ENCODE results near the gene MOGAT1.

DNA sequence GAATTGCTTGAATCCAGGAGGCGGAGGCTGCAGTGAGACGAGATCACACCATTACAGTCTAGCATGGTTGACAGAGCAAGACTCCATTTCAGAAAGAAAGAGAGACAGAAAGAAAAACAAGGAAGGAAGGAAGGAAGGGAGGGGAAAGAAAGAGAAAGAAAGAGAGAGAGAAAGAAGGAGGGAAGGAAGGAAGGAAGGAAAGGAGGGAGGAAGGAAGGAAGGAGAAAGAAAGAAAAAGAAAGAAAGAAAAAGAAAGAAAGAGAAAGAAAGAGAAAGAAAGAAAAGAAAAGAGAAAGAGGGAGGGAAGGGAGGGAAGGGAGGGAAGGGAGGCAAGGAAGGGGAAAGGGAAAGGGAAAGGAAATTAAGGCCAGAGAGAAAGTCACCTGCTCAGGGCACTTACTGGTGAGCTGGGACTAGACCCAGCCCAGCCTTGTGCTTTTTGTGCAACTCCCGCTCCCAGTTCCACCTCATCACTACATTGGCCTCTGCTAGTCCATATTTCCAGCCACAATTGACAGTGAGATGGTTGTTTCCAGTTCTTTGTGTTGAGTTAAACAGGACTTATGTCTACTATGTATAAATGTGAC lies 35.7 kb downstream of the MOGAT1 start:
- TF ChIP-seq, protein P1, sequence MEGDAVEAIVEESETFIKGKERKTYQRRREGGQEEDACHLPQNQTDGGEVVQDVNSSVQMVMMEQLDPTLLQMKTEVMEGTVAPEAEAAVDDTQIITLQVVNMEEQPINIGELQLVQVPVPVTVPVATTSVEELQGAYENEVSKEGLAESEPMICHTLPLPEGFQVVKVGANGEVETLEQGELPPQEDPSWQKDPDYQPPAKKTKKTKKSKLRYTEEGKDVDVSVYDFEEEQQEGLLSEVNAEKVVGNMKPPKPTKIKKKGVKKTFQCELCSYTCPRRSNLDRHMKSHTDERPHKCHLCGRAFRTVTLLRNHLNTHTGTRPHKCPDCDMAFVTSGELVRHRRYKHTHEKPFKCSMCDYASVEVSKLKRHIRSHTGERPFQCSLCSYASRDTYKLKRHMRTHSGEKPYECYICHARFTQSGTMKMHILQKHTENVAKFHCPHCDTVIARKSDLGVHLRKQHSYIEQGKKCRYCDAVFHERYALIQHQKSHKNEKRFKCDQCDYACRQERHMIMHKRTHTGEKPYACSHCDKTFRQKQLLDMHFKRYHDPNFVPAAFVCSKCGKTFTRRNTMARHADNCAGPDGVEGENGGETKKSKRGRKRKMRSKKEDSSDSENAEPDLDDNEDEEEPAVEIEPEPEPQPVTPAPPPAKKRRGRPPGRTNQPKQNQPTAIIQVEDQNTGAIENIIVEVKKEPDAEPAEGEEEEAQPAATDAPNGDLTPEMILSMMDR (IDR thresholded peaks at IDR 0.05), result no peak
- no peak for TF ChIP-seq RNF2 (IDR thresholded peaks at IDR 0.05; ENCODE audit: borderline replicate concordance, low read depth)
- TF ChIP-seq EP300 (IDR thresholded peaks at IDR 0.05), result no peak
- TF ChIP-seq JUN (IDR thresholded peaks at IDR 0.05), result no peak
- no peak for TF ChIP-seq RCOR1 (IDR thresholded peaks at IDR 0.05; ENCODE audit: low read depth, low read length)
- TF ChIP-seq POLR2A (IDR thresholded peaks at IDR 0.05; ENCODE audit: low read length), result no peak
- TF ChIP-seq, protein P2, sequence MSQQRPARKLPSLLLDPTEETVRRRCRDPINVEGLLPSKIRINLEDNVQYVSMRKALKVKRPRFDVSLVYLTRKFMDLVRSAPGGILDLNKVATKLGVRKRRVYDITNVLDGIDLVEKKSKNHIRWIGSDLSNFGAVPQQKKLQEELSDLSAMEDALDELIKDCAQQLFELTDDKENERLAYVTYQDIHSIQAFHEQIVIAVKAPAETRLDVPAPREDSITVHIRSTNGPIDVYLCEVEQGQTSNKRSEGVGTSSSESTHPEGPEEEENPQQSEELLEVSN (IDR thresholded peaks at IDR 0.05; ENCODE audit: borderline replicate concordance, low read depth), result no peak
- no peak for TF ChIP-seq FOSL2 (IDR thresholded peaks at IDR 0.05)
- no peak for TF ChIP-seq FOSL2 (CRISPR knock-in tag; IDR thresholded peaks at IDR 0.05)
- no peak for TF ChIP-seq RAD21 (conservative IDR thresholded peaks at IDR 0.05 in 1 of 2, IDR thresholded peaks at IDR 0.05 in 1 of 2)
- TF ChIP-seq, protein P3, sequence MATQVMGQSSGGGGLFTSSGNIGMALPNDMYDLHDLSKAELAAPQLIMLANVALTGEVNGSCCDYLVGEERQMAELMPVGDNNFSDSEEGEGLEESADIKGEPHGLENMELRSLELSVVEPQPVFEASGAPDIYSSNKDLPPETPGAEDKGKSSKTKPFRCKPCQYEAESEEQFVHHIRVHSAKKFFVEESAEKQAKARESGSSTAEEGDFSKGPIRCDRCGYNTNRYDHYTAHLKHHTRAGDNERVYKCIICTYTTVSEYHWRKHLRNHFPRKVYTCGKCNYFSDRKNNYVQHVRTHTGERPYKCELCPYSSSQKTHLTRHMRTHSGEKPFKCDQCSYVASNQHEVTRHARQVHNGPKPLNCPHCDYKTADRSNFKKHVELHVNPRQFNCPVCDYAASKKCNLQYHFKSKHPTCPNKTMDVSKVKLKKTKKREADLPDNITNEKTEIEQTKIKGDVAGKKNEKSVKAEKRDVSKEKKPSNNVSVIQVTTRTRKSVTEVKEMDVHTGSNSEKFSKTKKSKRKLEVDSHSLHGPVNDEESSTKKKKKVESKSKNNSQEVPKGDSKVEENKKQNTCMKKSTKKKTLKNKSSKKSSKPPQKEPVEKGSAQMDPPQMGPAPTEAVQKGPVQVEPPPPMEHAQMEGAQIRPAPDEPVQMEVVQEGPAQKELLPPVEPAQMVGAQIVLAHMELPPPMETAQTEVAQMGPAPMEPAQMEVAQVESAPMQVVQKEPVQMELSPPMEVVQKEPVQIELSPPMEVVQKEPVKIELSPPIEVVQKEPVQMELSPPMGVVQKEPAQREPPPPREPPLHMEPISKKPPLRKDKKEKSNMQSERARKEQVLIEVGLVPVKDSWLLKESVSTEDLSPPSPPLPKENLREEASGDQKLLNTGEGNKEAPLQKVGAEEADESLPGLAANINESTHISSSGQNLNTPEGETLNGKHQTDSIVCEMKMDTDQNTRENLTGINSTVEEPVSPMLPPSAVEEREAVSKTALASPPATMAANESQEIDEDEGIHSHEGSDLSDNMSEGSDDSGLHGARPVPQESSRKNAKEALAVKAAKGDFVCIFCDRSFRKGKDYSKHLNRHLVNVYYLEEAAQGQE (IDR thresholded peaks at IDR 0.05), result no peak
- no peak for TF ChIP-seq POLR2AphosphoS2 (conservative IDR thresholded peaks at IDR 0.05; ENCODE audit: low read length)
- no peak for TF ChIP-seq MAZ (IDR thresholded peaks at IDR 0.05; ENCODE audit: borderline replicate concordance, low read depth, low read length)
